Cardiac fibroblast (primary cell): ENCODE data around the gene AMPD3.
A peak's percentile ranks its signal among the peaks of the same experiment; 100 is the strongest.

ENCODE experiments used
- DNase-seq, 2 donors: peaks; one replicate each; pipeline versions ENCODE4 v3.0.0 to v3.0.0-alpha.2; 2010; ENCODE audit warnings: low read depth in 2 of 2
- H3K4me3 ChIP-seq, 2 donors: replicated peaks in 1 of 2; 1 replicate in 1 of 2; 2 replicates in 1 of 2; pipeline ENCODE4 v1.5.1; 2011; ENCODE audit warnings: low read depth in 2 of 2, low read length in 2 of 2, mild to moderate bottlenecking in 2 of 2, moderate library complexity in 1 of 2
- CTCF ChIP-seq: IDR thresholded peaks from one replicate; pipeline ENCODE4 v1.5.1; 2011; ENCODE audit warnings: low read depth, mild to moderate bottlenecking, low read length, inconsistent platforms

AMPD3 gene

GRCh38 chr11:10451426-10452116 lies 3.5 kb upstream of the AMPD3 start:
- TF ChIP-seq CTCF = no peak
- H3K4me3 ChIP-seq = no peak overlapping the region
- DNase-seq = no peak

DNA sequence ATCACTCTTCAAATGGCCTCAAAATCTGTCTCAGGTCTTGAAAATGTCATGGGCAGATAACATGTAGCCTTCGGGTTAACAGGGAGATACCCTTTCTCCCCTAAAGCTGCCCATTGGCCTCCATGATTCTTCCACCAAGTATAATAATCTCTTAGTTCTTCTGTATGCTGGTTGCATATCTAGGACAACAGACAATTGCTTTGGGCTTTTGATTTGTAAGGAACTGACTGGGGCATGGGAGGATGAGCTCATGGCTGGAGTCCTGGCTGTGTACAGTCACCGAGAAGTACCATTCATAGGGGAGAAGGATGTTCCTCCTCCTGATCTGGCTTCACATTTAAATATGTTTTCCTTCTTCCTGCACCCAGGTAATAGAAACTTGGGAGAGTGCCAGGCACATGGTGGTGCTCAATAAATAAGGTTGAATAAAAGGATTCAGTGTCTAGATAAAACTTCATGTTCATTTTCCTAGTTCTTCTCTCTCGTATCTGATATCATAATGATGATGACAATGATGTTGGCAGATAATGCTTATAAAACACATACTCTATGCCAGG lies 2.8 kb upstream of the AMPD3 start:
- no peak overlapping the region for H3K4me3 ChIP-seq
- peak in 1 of 2 donors; percentile 17 for DNase-seq

DNA sequence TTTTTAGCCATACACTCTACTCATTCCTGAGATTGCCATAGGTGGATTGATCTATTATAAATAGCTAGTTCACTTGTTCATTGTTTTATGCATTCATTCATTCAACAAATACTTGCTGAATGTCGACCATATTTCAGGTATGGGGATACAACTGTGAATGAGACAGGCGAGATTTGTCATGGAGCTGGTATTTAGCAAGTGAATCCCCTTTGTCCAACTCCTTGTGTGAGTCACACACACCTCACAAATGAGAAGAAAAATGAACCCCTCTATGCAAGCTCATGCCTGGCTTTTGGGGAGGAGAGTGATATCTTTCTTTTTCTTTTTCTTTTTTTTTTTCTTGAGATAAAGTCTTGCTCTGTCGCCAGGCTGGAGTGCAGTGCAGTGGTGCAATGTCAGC lies 1.8 kb upstream of the AMPD3 start:
- H3K4me3 ChIP-seq = no peak overlapping the region
- TF ChIP-seq CTCF = no peak
- no peak for DNase-seq

More for the DNA sequence above, 2.8 kb upstream of the AMPD3 start:
- TF ChIP-seq CTCF = no peak

GRCh38 chr11:10455637-10456487 lies 798 bp downstream of the AMPD3 start:
- no peak for TF ChIP-seq CTCF
- DNase-seq = peak; percentile 59 to 84
- H3K4me3 ChIP-seq = peak overlapping the region; percentile 4 to 67

DNA sequence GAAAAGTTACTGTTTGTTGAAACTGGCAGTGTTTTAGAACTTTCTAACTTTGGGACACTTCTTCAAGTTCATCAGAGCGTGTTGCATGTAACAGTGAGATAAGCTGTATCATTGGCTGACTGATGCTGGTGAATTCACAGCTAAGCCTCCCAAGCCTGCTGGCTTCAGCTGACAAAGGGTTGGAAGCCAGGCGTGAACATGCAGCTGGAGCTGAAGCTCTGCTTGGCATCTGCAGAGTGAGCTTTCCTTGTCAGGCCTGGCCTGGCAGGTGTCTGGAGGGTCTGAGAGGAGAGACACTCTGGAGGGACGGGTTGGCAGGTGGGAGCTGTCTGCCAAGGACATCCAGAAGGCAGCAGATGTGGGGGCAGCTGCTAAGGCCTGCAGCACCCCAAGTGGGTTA lies 1.5 kb downstream of the AMPD3 start:
- peak overlapping the region; percentile 4 to 67 for H3K4me3 ChIP-seq
- no peak for TF ChIP-seq CTCF
- no peak for DNase-seq

DNA sequence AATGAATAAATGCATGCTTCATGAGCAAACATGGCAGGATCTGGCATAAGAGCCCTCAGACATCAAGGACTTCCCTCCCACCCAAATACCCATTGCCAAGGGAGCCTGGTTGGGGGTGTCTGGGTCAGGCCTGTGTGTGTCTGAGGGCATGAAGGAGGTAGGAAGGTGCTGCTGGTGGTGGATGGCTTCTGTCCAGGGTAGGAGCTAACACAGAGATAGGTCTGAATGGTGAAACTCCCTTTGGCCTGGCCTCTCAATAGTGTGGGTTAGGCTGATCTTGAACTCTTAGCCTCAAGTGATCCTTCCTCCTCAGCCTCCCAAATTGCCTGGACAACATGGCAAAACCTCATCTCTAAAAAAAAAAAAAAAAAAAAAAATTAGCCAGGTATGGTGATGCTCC lies 2.8 kb downstream of the AMPD3 start:
- no peak for DNase-seq
- H3K4me3 ChIP-seq = no peak overlapping the region
- TF ChIP-seq CTCF = no peak
